Neural progenitor cell (in vitro differentiated cells): Measurements from ENCODE around the gene STYX. TPM values are rescaled to one million over a fixed set of nuclear protein-coding genes. Genes with fewer than 3 reads are reported as not detected.
"Not testable (repeated sequence)": the region's sequence is repeated elsewhere in the genome, so short reads cannot be mapped to it uniquely, and the experiment has no call there.

ENCODE experiments used
- DNase-seq: peaks from one replicate; pipeline ENCODE4 v3.0.0-alpha.2; 2016; ENCODE audit warnings: low spot score
- H2AFZ ChIP-seq: fragments of 200-600 bp; sonication (generic); replicated peaks from 2 replicates; pipeline ENCODE4 v1.6.1; 2016; ENCODE audit warnings: antibody characterized with exemption
- H3F3A ChIP-seq: fragments of 200-600 bp; sonication (generic); 2 replicates; pipeline ENCODE4 v1.6.1; 2016; ENCODE audit warnings: antibody characterized with exemption, low read depth
- H3K27ac ChIP-seq: fragments of 200-600 bp; sonication (generic); 2 replicates; pipeline ENCODE4 v1.5.1; 2016; ENCODE audit warnings: mild to moderate bottlenecking
- H3K27me3 ChIP-seq: fragments of 200-600 bp; sonication (generic); 2 replicates; pipeline ENCODE4 v1.6.1; 2016; ENCODE audit warnings: mild to moderate bottlenecking, moderate library complexity
- H3K36me3 ChIP-seq: fragments of 200-600 bp; sonication (generic); 2 replicates; pipeline ENCODE4 v1.5.1; 2016
- H3K4me1 ChIP-seq: fragments of 200-600 bp; sonication (generic); 2 replicates; pipeline ENCODE4 v1.6.1; 2016; ENCODE audit warnings: mixed run types
- H3K4me2 ChIP-seq: fragments of 200-600 bp; sonication (generic); 2 replicates; pipeline ENCODE4 v1.6.1; 2016
- H3K4me3 ChIP-seq: fragments of 200-600 bp; sonication (generic); 2 replicates; pipeline ENCODE4 v1.5.1; 2016
- H3K79me2 ChIP-seq: fragments of 200-600 bp; sonication (generic); 2 replicates; pipeline ENCODE4 v1.6.1; 2016; ENCODE audit warnings: low read depth
- H3K9ac ChIP-seq: fragments of 200-600 bp; sonication (generic); 2 replicates; pipeline ENCODE4 v1.6.1; 2016
- H3K9me3 ChIP-seq: fragments of 200-600 bp; sonication (generic); 2 replicates; pipeline ENCODE4 v1.5.1; 2016; ENCODE audit warnings: low read depth
- H4K20me1 ChIP-seq: fragments of 200-600 bp; sonication (generic); 2 replicates; pipeline ENCODE4 v1.6.1; 2016; ENCODE audit warnings: low read depth
- H3K27ac Mint-ChIP-seq: 3 replicates; pipeline ENCODE4 v1.8.0; 2021; ENCODE audit warnings: mixed read lengths
- H3K27me3 Mint-ChIP-seq: 2 replicates; pipeline ENCODE4 v1.8.0; 2022; ENCODE audit warnings: low read depth, mild to moderate bottlenecking, inconsistent platforms, moderate library complexity, mixed read lengths; ENCODE audit not compliant: insufficient read depth
- H3K36me3 Mint-ChIP-seq: 3 replicates; pipeline ENCODE4 v1.8.0; 2021; ENCODE audit warnings: mixed read lengths
- H3K4me1 Mint-ChIP-seq: 3 replicates; pipeline ENCODE4 v1.8.0; 2021; ENCODE audit warnings: mixed read lengths
- H3K4me3 Mint-ChIP-seq: 3 replicates; pipeline ENCODE4 v1.8.0; 2021; ENCODE audit warnings: mild to moderate bottlenecking, moderate library complexity, mixed read lengths
- H3K9me3 Mint-ChIP-seq: 3 replicates; pipeline ENCODE4 v1.8.0; 2020; ENCODE audit warnings: mixed read lengths
- CTCF ChIP-seq: fragments of 200-600 bp; sonication (generic); IDR thresholded peaks from 2 replicates; pipeline ENCODE4 v1.5.1; 2017; ENCODE audit warnings: antibody characterized with exemption, mild to moderate bottlenecking
- EZH2 ChIP-seq: fragments of 200-600 bp; sonication (generic); IDR thresholded peaks from 2 replicates; pipeline ENCODE4 v1.6.1; 2017; ENCODE audit warnings: antibody characterized with exemption, mild to moderate bottlenecking, moderate library complexity
- EZH2phosphoT487 ChIP-seq: fragments of 200-600 bp; sonication (generic); IDR thresholded peaks from 2 replicates; pipeline ENCODE4 v1.6.1; 2017; ENCODE audit warnings: antibody characterized with exemption
- total RNA-seq: library from RNA; depleted of rRNA; stranded (reverse); fragments of >200 nt; gene quantifications from 2 replicates; pipeline ENCODE4 v1.2.3, GENCODE V29; 2015; ENCODE audit warnings: low replicate concordance

STYX gene
- total RNA-seq, 1 donor from 2014 or later, result 55.7 TPM

DNA sequence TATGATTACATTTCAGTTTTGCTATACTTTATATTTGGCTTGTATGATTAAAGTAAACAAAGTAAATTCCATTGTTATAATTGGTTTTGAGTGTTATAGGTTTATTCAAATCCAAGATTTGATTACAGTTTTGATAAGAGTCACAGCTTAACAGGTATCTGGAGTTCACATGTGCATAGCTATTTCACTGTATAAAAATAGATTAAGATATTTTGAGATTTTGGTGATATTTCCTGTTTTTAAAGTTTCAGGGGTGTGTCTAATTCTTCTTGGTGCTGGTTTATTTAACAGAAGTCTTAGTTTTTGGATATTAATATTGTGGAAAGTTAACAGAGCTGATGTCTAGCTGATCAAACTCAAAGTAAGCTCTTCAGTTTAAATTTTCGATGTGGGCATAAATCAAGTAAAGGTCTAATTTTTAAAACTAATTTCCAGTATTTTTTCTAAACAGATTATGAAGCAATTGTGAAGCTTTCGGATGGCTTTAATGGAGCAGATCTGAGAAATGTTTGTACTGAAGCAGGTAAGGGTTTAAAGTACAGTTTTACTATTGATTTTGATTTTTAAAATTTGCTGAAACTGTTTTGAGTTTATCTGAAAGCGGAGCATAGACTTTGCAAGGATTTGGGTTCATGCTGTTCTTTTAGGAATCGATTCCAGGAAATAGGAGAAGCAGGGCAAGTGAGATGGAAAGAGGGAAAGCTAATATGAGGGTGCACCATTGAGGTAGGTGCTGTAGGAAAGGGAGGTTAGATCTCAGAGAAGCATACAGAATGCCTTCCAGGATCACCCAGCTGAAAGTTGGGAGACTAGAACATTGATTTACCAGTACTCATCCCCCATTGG, 6.2 kb upstream of the STYX start:
- H3K79me2 ChIP-seq, result peaks cover 11% of the 10 kb centered on the region
- no peak overlapping the region for H3K4me3 ChIP-seq
- peak overlapping the region; percentile 7 for H3K4me3 Mint-ChIP-seq
- no peak overlapping the region for H3K27ac ChIP-seq
- H3K9ac ChIP-seq, result no peak overlapping the region
- TF ChIP-seq EZH2phosphoT487, result no peak
- TF ChIP-seq CTCF, result no peak
- no peak for TF ChIP-seq EZH2
- no peaks in the 10 kb centered on the region for H3K9me3 Mint-ChIP-seq
- DNase-seq, result no peak
- H3K4me1 ChIP-seq, result no peaks in the 10 kb centered on the region
- no peak overlapping the region for H2AFZ ChIP-seq
- H3K27ac Mint-ChIP-seq, result no peak overlapping the region
- H3K4me2 ChIP-seq, result no peak overlapping the region
- H4K20me1 ChIP-seq, result no peaks in the 10 kb centered on the region
- peaks cover 19% of the 10 kb centered on the region for H3F3A ChIP-seq
- no peaks in the 10 kb centered on the region for H3K9me3 ChIP-seq
- H3K36me3 ChIP-seq, result peaks cover 33% of the 10 kb centered on the region
- H3K27me3 ChIP-seq, result no peaks in the 10 kb centered on the region
- H3K36me3 Mint-ChIP-seq, result peaks cover 30% of the 10 kb centered on the region
- H3K4me1 Mint-ChIP-seq, result no peaks in the 10 kb centered on the region
- H3K27me3 Mint-ChIP-seq, result peaks cover 2% of the 10 kb centered on the region

DNA sequence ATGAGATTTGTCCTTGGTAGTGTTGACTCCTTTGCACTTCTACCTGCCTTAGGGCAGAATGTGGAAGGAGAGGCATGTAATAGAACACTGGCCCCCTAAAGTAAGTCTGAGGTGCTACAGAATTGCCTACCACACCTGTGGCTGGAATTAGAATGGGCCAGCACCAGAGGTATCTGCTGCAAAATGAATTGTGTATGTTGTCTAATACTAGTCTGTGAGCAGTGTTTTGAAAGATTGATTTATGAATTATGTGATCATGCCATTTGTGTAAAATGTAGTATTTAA, 5.7 kb upstream of the STYX start:
- Mint-ChIP-seq H3K36me3 (peaks cover 29% of the 10 kb centered on the region), H3K27ac (no peak overlapping the region), H3K4me3 (no peak overlapping the region), H3K9me3 (no peaks in the 10 kb centered on the region), H3K27me3 (peaks cover 2% of the 10 kb centered on the region), H3K4me1 (no peaks in the 10 kb centered on the region)
- Histone ChIP-seq H3K36me3 (peaks cover 28% of the 10 kb centered on the region), H3K79me2 (peaks cover 11% of the 10 kb centered on the region), H2AFZ (no peak overlapping the region), H3F3A (peaks cover 23% of the 10 kb centered on the region), H3K27me3 (no peaks in the 10 kb centered on the region), H3K4me1 (no peaks in the 10 kb centered on the region), H3K4me2 (no peak overlapping the region), H3K4me3 (no peak overlapping the region), H3K9me3 (no peaks in the 10 kb centered on the region), H4K20me1 (no peaks in the 10 kb centered on the region), H3K9ac (no peak overlapping the region), H3K27ac (no peak overlapping the region)
- DNase-seq, result no peak
- TF ChIP-seq CTCF (no peak), EZH2 (no peak), EZH2phosphoT487 (no peak)

GRCh38 chr14:52727509-52727908, 2.5 kb upstream of the STYX start:
- H2AFZ ChIP-seq, H3K27me3 ChIP-seq, H3K4me1 ChIP-seq, H3K4me3 Mint-ChIP-seq, H4K20me1 ChIP-seq, H3K27ac ChIP-seq, H3K4me1 Mint-ChIP-seq, H3K27me3 Mint-ChIP-seq, H3K4me2 ChIP-seq, H3K9ac ChIP-seq, H3K9me3 Mint-ChIP-seq, DNase-seq, H3K4me3 ChIP-seq, H3K27ac Mint-ChIP-seq, H3K9me3 ChIP-seq: not testable (repeated sequence)
- H3K36me3 ChIP-seq, result peaks cover 14% of the 10 kb centered on the region
- peaks cover 22% of the 10 kb centered on the region for H3K36me3 Mint-ChIP-seq
- peaks cover 35% of the 10 kb centered on the region for H3K79me2 ChIP-seq
- peaks cover 23% of the 10 kb centered on the region for H3F3A ChIP-seq

DNA sequence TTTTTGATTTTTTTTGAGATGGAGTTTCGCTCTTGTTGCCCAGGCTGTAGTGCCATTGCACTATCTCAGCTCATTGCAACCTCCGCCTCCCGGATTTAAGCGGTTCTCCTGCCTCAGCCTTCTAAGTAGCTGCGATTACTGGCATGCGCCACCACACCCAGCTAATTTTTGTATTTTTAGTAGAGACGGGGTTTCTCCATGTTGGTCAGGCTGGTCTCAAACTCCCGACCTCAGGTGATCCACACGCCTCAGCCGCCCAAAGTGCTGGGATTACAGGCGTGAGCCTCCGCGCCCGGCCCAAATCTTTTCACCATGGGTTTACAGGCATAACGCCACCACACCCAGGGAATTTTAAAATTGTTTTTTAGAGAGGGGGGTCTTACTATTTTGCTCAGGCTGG, 931 bp upstream of the STYX start:
- H3K9me3 Mint-ChIP-seq, DNase-seq, H3K4me1 Mint-ChIP-seq, H3K27me3 ChIP-seq, H3K27ac Mint-ChIP-seq, H4K20me1 ChIP-seq, H3K9me3 ChIP-seq, H3K9ac ChIP-seq, H3K27ac ChIP-seq, H3K4me3 ChIP-seq, H3K27me3 Mint-ChIP-seq, H2AFZ ChIP-seq: not testable (repeated sequence)
- peaks cover 38% of the 10 kb centered on the region for H3F3A ChIP-seq
- H3K36me3 Mint-ChIP-seq, result peaks cover 26% of the 10 kb centered on the region
- peak overlapping the region; percentile 61 for H3K4me2 ChIP-seq
- H3K4me3 Mint-ChIP-seq, result peak overlapping the region; percentile 67
- H3K79me2 ChIP-seq, result peaks cover 51% of the 10 kb centered on the region
- H3K4me1 ChIP-seq, result peaks cover 14% of the 10 kb centered on the region
- H3K36me3 ChIP-seq, result peaks cover 14% of the 10 kb centered on the region
